Left ventricle myocardium inferior (tissue), 1 donor: Measurements from ENCODE around the gene ANKRD17. TPM values are rescaled to one million over a fixed set of nuclear protein-coding genes. Genes with fewer than 3 reads are reported as not detected.

Experiments
- DNase-seq: peaks from one replicate; pipeline ENCODE4 v3.0.0-alpha.2; 2020
- H3K27ac ChIP-seq: fragments of 200-600 bp; replicated peaks from 2 replicates; pipeline ENCODE4 v1.8.0; 2021
- H3K27me3 ChIP-seq: fragments of 200-600 bp; 2 replicates; pipeline ENCODE4 v1.8.0; 2021; ENCODE audit warnings: low read depth
- H3K36me3 ChIP-seq: fragments of 200-600 bp; 2 replicates; pipeline ENCODE4 v1.8.0; 2021
- H3K4me1 ChIP-seq: fragments of 200-600 bp; 2 replicates; pipeline ENCODE4 v1.8.0; 2021
- H3K4me3 ChIP-seq: fragments of 200-600 bp; 2 replicates; pipeline ENCODE4 v1.8.0; 2021; ENCODE audit warnings: mild to moderate bottlenecking, moderate library complexity
- H3K9me3 ChIP-seq: fragments of 200-600 bp; replicated peaks from 2 replicates; pipeline ENCODE4 v1.8.0; 2021
- CTCF ChIP-seq: fragments of 200-600 bp; IDR thresholded peaks from 2 replicates; pipeline ENCODE4 v1.8.0; 2021; ENCODE audit warnings: antibody characterized with exemption, mild to moderate bottlenecking, borderline replicate concordance
- intact Hi-C: fragments of 100-400 bp; cut with micrococcal nuclease; formaldehyde crosslinking; loops from one replicate; pipeline ENCODE4 v1.11.0; 2022
- total RNA-seq: library from RNA; stranded (reverse); fragmentation: NEBNext Ultra II Directional; extraction: Animal tissue kit (Norgen Biotek cat#: 25700); gene quantifications from one replicate; pipeline ENCODE4 v1.2.1, GENCODE V29; 2021
- donor health status: DM: no; HTN: yes; CAD: no; lungs with severe emphysema.

ANKRD17 gene
- total RNA-seq, 1 donor from 2014 or later, result 54.1 TPM

- TF ChIP-seq CTCF, result no peak
- intact Hi-C loops, result no loop called here
- H3K4me3 ChIP-seq, result no peak overlapping the region
Measured at GRCh38 chr4:73172161-73172560, 86.4 kb downstream of the ANKRD17 start.

GRCh38 chr4:73170518-73171198, 87.9 kb downstream of the ANKRD17 start:
- Histone ChIP-seq H3K9me3 (peaks cover 44% of the 10 kb centered on the region), H3K4me1 (peaks cover 5% of the 10 kb centered on the region), H3K36me3 (peaks cover 85% of the 10 kb centered on the region), H3K27me3 (no peaks in the 10 kb centered on the region), H3K4me3 (no peak overlapping the region), H3K27ac (no peak overlapping the region)
- DNase-seq, result no peak
- TF ChIP-seq CTCF, result no peak
- intact Hi-C loops, result no loop called here

More at GRCh38 chr4:73172161-73172560, 86.4 kb downstream of the ANKRD17 start:
- H3K4me1 ChIP-seq, result peaks cover 18% of the 10 kb centered on the region
- no peak overlapping the region for H3K27ac ChIP-seq
- H3K9me3 ChIP-seq, result peaks cover 29% of the 10 kb centered on the region
- H3K36me3 ChIP-seq, result peaks cover 83% of the 10 kb centered on the region
- DNase-seq, result no peak
- no peaks in the 10 kb centered on the region for H3K27me3 ChIP-seq

GRCh38 chr4:73166212-73166611, 92.4 kb downstream of the ANKRD17 start:
- H3K4me1 ChIP-seq, result peaks cover 26% of the 10 kb centered on the region
- H3K27ac ChIP-seq, result no peak overlapping the region
- H3K36me3 ChIP-seq, result peaks cover 60% of the 10 kb centered on the region
- DNase-seq, result no peak
- no peak for TF ChIP-seq CTCF
- intact Hi-C loops, result no loop called here
- peaks cover 17% of the 10 kb centered on the region for H3K9me3 ChIP-seq
- H3K27me3 ChIP-seq, result no peaks in the 10 kb centered on the region
- no peak overlapping the region for H3K4me3 ChIP-seq

GRCh38 chr4:73161527-73162185, 96.9 kb downstream of the ANKRD17 start:
- TF ChIP-seq CTCF, result no peak
- intact Hi-C loops, result no loop called here
- H3K27ac ChIP-seq, result peak overlapping the region; percentile 52
- H3K27me3 ChIP-seq, result no peaks in the 10 kb centered on the region
- no peak for DNase-seq
- H3K4me1 ChIP-seq, result peaks cover 28% of the 10 kb centered on the region
- H3K9me3 ChIP-seq, result peaks cover 11% of the 10 kb centered on the region
- H3K36me3 ChIP-seq, result peaks cover 33% of the 10 kb centered on the region
- H3K4me3 ChIP-seq, result no peak overlapping the region

GRCh38 chr4:73156394-73156793, 102.2 kb downstream of the ANKRD17 start:
- H3K27me3 ChIP-seq, result no peaks in the 10 kb centered on the region
- no peak for DNase-seq
- H3K9me3 ChIP-seq, result no peaks in the 10 kb centered on the region
- peaks cover 5% of the 10 kb centered on the region for H3K4me1 ChIP-seq
- H3K4me3 ChIP-seq, result no peak overlapping the region
- no peak overlapping the region for H3K27ac ChIP-seq
- intact Hi-C loops, result no loop called here
- no peak for TF ChIP-seq CTCF
- peaks cover 52% of the 10 kb centered on the region for H3K36me3 ChIP-seq
